Measurements from ENCODE around the gene ACOT9.
"Not testable (repeated sequence)": the region's sequence is repeated elsewhere in the genome, so short reads cannot be mapped to it uniquely, and the experiment has no call there.

ACOT9 gene

DNA sequence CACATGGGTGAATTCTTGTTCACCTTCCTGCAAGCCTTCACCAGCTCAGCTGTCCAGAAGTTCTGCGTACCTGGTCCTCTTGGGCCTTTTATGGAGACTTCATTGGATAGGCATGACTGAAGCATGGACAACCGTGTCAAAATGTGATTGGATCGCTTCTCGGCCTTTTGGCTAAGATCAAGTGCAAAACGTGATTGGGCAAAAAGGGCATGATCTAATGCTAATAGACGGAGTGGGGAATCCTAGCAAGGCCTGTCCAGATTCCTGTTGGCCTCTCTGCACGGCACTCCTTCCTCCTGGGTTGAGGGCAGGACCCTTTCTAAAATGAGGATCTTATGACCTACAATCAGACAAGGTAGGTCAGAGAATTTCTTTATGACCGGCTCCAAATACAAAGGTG is 50.9 kb downstream of the ACOT9 start:
- DNase-seq, result no peak

DNA sequence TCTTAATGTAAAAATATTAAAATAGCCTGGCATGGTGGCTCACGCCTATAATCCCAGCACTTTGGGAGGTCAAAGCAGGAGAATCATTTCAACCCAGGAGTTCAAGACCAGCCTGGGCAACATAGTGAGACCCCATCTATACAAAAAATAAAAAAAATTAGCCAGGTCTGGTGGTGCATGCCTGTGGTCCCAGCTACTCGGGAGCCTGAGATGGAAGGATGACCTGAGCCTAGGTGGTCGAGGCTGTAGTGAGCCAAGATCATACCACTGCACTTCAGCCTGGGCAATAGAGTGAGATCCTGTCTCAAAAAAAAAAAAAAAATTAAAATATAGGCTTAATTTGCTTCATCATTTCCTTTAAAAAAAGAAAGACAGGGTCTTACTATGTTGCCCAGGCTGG is 66.6 kb downstream of the ACOT9 start:
- DNase-seq, result not testable (repeated sequence)

GRCh38 chrX:23673108-23673507 is 70.0 kb downstream of the ACOT9 start:
- DNase-seq, result no peak

- DNase-seq, result no peak
Observed at GRCh38 chrX:23670528-23670927, 72.5 kb downstream of the ACOT9 start.

- no peak for DNase-seq
Observed at GRCh38 chrX:23668335-23668734, 74.7 kb downstream of the ACOT9 start.

GRCh38 chrX:23667239-23668177 is 75.6 kb downstream of the ACOT9 start, which contains the start of gene PRDX4:
TSS of gene PRDX4 (plus strand) at chrX:23667493. CDS start at chrX:23667571, 78 bp downstream.
- DNase-seq, result peak; percentile 55

DNA sequence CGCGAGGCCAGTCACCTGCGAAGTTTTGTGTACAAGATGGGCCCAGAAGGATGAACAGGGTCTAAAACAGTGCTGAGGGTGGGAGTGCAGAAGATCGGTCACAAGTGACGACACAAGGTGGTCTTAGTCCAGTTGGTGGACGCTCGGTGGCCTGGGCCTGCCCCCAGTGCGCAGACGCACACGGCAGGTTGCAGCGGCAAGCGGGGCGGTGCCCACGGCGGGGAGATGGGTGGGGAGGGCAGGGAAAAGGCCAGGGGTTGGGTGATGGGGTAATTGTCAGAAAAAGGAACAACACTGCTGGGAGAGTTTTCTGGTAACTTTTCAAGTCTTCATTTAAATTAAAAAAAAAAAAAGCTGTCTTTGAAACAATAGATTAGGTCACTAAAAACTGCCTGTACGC is 76.8 kb downstream of the ACOT9 start:
- no peak for DNase-seq

DNA sequence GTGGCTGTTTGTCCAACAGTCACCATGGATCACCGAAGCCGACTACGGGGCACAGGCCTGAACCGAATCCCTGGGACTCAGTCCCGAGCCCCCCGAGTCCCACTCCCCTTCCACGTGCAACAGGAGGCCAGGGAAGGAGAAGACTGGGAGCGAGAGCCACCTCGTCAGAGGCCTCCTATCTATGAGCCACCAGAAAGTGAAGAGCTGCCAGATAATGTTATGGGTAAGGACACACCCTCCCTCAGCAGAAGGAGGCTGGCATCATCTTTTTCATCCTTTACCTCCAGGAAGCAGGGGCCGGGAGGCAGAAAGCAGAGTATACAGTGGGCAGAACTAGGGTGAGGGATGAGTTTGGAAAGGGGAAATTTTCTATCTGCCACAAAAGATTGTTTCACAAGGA is 78.6 kb downstream of the ACOT9 start:
- no peak for DNase-seq

GRCh38 chrX:23662853-23663252 is 80.2 kb downstream of the ACOT9 start:
- no peak for DNase-seq

DNA sequence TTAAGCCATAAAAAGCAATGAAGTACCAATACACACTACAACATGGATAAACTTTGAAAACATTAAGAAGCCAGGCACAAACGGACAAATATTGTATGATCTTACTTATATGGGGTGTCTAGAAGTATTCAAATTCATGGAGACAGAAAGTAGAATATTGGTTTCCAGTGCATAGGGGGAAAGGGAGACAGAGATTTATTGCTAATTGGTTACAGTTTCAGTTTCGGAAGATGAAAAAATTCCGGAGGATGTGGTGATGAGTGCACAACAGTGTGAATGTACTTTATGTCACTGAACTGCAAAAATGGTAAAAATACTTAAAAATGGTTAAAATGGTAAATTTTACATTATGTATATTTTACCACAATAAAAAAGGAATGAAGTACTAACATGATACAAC is 80.9 kb downstream of the ACOT9 start:
- DNase-seq, result no peak

GRCh38 chrX:23661671-23662070 is 81.4 kb downstream of the ACOT9 start:
- DNase-seq, result no peak

DNA sequence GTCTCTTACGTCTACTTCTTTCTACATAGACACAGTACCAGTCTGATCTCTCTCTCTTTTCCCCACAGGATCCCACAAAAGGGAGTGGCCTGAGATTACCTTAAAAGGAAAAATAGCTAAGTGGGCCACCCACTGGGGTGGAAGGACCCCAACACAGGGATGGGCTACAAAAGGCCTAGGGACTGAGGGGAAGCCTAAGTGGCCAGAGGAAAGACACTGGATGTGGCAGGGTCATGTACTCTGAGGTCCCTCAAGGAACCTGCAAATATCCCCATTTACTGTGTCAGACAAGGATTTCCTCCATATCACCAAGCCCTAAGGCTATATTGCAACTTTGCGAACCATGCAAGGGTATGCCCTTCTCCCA is 82.3 kb downstream of the ACOT9 start:
- DNase-seq, result no peak

DNA sequence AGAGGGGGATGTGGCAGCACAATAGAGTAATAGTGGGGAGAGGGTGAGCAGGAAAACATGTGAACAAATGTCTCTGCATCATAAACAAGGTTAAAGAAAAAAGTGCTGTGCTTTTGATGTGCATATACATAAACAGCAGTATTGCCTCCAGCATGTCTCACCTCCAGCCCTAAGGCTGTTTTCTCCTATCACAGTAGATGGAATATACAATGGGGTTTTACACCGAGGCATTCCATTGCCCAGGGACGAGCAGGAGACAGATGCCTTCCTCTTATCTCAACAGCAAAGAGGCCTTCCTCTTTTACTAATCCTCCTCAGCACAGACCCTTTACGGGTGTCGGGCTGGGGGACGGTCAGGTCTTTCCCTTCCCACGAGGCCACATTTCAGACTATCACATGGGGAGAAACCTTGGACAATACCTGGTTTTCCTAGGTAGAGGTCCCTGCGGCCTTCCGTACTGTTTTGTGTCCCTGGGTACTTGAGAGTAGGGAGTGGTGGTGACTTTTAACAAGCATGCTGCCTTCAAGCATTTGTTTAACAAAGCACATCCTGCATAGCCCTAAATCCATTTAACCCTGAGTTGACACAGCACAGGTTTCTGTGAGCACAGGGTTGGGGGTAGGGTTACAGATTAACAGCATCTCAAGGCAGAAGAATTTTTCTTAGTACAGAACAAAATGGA is 82.9 kb downstream of the ACOT9 start:
- DNase-seq, result not testable (repeated sequence)

DNA sequence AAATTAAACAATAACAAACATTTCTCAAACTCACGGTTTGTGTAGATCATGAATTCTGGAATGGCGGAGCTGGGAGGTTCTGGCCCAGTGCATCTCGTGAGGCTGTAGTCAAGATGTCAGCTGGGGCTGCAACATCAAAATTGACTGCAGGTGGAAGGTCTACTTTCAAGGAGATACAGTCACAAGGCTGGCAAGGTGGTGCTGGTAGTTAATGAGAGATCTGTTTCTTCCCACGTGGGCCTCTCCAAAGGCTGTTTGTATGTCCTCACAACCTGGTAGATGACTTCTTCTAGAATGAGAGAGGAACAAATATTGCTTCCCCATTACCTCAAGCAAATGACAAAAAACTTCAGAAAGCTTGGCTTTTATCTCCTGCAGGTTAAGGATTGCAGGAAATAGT is 83.7 kb downstream of the ACOT9 start:
- DNase-seq, result no peak

GRCh38 chrX:23656684-23657083 is 86.4 kb downstream of the ACOT9 start:
- DNase-seq, result no peak

- no peak for DNase-seq
Observed at GRCh38 chrX:23656091-23656490, 87.0 kb downstream of the ACOT9 start.
